T-helper 22 cell (primary cell): ENCODE results near the gene HNMT.
"Not testable (repeated sequence)": the region's sequence is repeated elsewhere in the genome, so short reads cannot be mapped to it uniquely, and the experiment has no call there.

Experiments
- DNase-seq: peaks from one replicate; pipeline ENCODE4 v3.0.0-alpha.2; 2020; ENCODE audit warnings: low read depth

Gene HNMT

GRCh38 chr2:137946227-137946626, 18.0 kb upstream of the HNMT start:
- DNase-seq, result no peak

- no peak for DNase-seq
Measured at GRCh38 chr2:137947032-137947727, 17.1 kb upstream of the HNMT start.

- no peak for DNase-seq
Measured at GRCh38 chr2:137947728-137948336, 16.4 kb upstream of the HNMT start.

DNA sequence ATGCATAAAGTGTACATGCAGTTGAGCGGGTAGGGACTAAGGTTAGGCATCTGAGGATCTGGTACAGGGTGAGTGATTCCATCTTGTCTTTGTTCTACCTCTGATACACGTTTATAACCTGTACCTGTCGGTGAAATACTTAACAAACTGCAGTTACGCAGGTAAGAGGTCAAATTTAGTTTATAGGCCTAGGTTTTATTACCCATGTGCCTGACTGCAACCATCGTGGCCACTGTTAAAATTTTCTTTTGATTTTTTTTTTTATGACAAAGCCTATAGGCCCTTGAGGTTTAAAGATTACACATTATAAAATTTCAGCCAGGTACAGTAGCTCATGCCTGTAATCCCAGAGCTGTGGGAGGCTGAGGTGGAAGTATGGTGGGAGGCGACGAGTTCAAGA, 15.4 kb upstream of the HNMT start:
- DNase-seq, result no peak

- no peak for DNase-seq
Measured at GRCh38 chr2:137950238-137950637, 14.0 kb upstream of the HNMT start.

DNA sequence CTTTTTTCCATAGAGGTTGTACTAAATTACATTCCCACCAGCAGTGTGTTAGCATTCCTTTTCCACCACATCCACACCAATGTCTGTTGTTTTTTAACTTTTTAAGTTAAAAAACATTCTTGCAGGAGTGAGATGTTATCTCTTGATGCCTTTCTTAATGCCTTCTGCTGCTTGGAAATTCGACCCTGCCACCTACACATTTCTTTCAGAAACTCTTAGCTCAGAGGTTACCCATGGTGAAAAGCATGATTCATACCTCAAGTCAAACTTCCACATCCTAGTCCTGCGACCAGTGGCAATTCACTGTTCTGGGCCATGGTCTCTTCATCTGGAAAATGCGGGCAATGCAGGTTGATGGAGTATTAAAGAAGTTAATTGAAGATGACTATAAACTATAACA, 12.7 kb upstream of the HNMT start:
- no peak for DNase-seq

DNA sequence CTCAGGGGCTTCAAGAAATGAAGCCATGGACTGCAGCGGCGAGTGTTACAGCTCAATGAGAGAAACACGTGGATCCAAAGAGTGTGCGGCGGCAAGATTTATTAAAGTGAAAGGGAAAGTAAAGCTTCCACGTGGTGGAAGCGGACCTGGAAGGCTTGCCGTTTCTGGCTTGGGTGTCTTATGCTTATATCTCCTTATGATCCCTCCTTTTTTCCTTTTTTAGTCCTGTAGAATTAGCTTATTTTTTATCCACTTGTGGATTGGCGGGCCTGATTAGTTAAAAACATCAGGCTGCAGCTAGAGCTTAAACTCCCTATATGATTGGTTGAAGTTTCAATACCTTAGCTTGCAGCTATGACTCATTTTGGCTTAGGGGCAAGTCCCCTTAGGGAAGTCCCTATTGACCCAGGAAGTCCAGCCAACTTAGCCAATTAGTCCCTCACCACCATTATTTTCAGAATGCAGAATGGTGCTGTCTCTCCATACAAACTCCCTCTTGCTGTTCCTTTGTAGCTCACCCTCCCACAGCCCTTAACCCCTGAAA, 11.6 kb upstream of the HNMT start:
- no peak for DNase-seq

GRCh38 chr2:137955536-137955935, 8.7 kb upstream of the HNMT start:
- no peak for DNase-seq

DNA sequence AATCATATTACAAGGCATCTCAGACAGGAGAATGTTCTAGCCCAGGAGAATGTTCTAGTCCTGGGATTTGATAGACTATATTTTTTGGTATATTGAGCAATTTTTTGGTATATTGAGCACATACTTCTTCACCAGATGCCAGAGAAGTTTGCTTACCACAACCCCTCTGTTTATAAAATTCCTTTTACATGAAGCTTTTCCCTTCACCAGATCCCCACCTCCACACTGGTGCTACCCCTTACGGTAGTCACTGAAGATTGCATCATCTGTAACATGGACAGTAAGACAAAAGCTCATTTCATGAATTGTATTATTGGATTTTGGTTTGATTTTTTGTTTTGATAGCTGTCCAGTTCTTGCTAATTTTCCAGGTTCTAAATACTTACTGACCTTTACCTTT, 7.2 kb upstream of the HNMT start:
- no peak for DNase-seq

DNA sequence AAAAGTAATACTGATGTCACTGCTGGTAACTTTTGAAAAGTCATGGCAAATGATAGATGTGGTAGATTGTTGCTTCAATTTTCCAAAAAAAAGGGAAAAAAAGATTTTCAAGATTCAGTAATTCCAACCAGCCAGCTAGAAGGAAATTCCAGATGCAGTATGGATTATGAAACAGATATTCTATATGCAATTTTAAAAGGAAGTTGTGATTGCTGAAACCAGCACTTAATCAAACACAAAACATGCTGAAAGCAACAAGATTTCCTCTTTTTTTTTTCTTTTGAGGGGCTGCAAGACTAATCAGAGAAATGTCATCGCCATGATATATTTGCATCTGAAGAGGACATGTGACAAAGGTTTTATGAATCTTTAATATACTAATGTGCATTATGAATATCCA, 5.1 kb upstream of the HNMT start:
- no peak for DNase-seq

GRCh38 chr2:137960223-137960622, 4.0 kb upstream of the HNMT start:
- no peak for DNase-seq

- DNase-seq, result no peak
Measured at GRCh38 chr2:137961602-137962001, 2.7 kb upstream of the HNMT start.

DNA sequence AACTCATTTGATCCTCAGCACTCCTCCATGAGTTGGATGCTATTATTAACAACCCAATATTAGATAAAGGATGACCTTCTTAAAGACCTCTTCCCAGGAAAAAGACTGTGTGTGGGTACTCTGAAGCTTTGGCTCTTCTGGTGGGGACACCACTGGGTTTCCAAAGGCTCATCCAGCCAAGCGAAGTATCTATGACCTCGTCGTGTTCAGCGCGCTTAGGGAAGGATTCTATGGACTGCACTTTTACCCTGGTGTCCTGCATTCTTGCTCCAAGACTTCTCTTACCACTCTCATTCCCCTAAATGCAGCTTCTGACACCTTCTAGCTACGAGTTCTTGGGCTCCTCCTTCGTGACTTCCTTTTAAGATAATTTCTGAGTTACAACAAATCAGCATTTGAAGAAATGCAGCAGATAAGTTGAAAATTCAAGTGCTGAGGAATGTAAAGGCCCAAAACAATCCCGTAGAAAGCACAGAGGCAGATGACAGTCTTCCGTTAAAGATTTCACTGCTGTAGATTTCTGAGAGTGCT, 673 bp upstream of the HNMT start:
- no peak for DNase-seq

DNA sequence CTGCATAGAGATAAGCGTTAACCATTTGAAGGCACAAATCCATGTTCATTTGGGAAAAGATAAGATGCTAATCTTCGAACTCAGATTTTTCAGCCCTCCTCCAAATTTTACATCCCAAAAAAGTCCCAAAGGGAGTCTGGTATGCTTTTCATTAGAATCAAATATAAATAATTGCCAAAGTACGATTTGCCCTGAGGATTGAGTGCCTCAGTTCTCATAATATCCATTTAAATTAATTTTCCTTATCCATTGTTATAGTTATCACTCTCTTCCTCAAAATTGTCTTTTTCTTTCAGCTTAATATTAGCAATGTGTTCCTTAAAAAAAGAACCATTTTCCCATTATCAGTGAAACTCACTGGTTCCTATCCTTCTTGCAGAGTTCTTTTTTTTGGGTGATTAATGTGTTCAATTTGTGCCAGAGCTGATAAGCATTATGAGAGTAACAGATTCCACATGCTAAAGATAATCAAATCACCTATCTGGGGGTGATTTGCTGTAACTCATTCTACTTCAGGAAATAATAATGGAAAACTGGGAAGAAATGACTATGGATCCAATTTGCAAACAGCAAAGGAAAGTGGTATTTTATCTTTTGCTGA, 686 bp downstream of the HNMT start:
- no peak for DNase-seq

DNA sequence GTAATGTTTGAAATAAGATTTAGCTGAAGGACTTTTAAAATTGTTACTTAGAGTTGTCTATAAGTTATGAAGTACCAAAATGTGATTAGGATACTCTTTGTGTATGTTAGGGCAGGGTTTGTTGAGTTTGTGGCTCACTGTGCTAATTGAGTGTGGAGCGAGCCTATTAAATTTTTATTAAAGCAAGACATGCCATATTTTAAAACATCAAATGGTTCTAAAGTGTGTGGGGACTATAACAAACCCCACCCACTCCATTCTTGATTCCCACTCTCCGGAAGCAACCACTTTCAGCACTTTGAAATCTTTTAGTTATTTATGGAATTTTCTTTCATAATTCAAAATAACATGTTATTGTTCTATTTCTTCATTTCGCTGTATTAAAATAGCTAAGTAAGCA, 1.8 kb downstream of the HNMT start:
- DNase-seq, result no peak

DNA sequence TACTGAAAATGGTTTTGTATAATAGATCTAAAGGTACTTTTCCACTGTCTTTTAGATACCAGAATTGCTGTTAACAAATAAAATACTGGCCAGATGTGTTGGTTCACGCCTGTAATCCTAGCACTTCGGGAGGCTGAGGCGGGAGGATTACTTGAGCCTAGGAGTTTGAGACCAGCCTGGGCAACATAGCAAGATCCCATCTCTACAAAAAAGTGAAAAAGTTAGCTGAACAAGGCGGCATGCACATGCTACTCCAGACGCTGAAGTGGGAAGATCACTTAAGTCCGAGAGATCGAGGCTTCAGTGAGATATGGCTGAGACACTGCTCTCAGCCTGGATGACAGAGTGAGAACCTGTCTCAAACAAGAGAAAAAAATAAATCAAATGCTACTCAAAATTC, 2.8 kb downstream of the HNMT start:
- DNase-seq, result no peak

DNA sequence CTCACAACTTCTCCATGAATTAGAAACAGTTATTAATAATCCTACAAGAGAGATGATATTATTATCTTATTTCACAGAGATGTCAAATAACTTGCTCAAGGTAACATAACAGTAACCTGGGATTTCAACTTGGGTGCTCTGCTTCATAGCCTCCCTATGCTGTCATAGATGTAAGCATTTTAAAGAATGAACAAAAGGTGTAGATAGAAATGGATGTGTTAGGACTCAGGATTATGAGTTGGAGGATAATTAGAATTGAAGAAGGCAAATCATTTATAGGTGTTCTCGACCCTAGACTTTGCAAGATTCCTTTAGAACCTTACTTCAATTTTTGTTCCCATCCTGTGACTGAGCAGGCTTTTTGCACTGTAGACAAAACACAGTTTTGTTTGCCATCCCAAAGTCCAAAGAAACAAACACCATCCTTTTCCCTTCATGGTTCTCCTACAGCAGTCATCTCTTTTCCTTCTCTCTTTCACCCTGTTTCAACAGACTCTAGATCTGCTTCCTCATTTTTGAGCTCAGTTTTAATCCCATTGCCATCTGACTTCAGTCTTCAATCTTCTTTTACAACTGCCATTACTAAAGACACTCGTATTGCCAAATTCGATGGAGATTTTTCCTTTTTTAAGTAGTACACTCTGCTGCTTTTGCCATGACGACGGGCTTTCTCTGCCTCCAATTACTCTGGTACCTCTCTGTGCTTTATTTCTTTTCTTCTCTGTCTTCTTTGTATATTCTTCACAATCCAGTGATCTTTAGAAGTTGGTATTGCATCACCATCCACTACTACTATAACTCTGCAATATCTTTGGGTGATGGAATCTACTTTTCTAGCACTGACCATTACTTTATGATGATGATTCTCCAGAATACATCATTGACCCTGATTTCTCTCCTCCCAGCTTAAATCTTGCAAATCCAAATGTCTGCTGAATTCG, 4.5 kb downstream of the HNMT start:
- no peak for DNase-seq

- DNase-seq, result no peak
Measured at GRCh38 chr2:137969418-137969765, 5.1 kb downstream of the HNMT start.

- no peak for DNase-seq
Measured at GRCh38 chr2:137969876-137970275, 5.6 kb downstream of the HNMT start.

DNA sequence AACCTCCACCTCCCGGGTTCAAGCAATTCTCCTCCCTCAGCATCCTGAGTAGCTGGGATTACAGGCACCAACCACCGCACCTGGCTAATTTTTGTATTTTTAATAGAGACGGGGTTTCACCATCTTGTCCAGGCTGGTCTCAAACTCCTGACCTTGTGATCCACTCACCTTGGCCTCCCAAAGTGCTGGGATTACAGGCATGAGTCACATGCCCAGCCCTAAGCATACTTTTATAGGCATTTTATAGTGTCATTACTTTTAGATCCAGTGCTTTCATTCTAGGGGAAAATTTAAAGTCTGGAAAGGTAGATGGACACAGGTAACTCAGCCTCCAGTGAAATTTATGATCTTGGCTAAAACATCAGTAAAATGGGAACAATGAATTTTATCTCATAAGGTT, 7.0 kb downstream of the HNMT start:
- DNase-seq, result not testable (repeated sequence)

DNA sequence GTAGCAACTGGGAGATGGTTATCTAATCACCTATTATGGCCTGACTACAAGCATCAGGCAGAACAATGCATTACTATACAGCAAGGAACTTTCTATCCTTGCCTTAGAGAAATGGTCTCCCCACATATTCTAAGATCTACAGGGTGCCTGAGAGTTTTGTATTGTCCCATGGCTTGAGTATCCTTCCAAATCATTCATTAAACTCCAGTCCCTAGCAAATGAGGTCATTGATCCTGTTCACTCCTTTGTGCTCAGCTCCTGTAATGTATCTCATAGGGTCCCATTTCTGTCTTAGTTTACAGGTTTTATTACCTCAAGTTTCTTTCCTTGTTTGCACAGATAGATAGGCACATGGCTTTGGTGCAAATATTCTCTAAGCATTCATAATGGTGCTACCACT, 9.0 kb downstream of the HNMT start:
- no peak for DNase-seq
